GM12878 (cell line): ENCODE measurements around the gene ANKRD62. TPM values are rescaled to one million over a fixed set of nuclear protein-coding genes. Genes with fewer than 3 reads are reported as not detected.

Experiments used
- EGR1 ChIP-seq, 2 experiments: IDR thresholded peaks; 1 replicate in 1 of 2; 2 replicates in 1 of 2; pipeline ENCODE4 v1.6.1; 2011 to 2012; ENCODE audit warnings: low read depth in 2 of 2, low read length in 2 of 2, borderline replicate concordance in 1 of 2, mild to moderate bottlenecking in 1 of 2, moderate library complexity in 1 of 2
- EP300 ChIP-seq, 2 experiments: fragments of 150-350 bp in 1 of 2; IDR thresholded peaks; 2 replicates each; pipeline ENCODE4 v1.6.1; 2011 to 2012; ENCODE audit warnings: low read depth in 2 of 2, low read length in 2 of 2, borderline replicate concordance in 1 of 2, improper control_type of control experiment in 1 of 2, inconsistent platforms in 1 of 2; ENCODE audit not compliant: control insufficient read depth in 1 of 2
- GATAD2B ChIP-seq: fragments of 450-650 bp; conservative IDR thresholded peaks from 2 replicates; pipeline ENCODE4 v1.6.1; 2017; ENCODE audit warnings: low read depth, mild to moderate bottlenecking, moderate library complexity
- IKZF1 ChIP-seq: fragments of 450-650 bp; conservative IDR thresholded peaks from 2 replicates; pipeline ENCODE4 v1.6.1; 2017; ENCODE audit warnings: antibody characterized with exemption, mild to moderate bottlenecking
- MEF2B ChIP-seq: fragments of 450-650 bp; IDR thresholded peaks from 2 replicates; pipeline ENCODE4 v1.6.1; 2018; ENCODE audit warnings: mild to moderate bottlenecking, moderate library complexity; ENCODE audit not compliant: partially characterized antibody, poor library complexity, severe bottlenecking
- NRF1 ChIP-seq: conservative IDR thresholded peaks from 2 replicates; pipeline ENCODE4 v1.6.1; 2011; ENCODE audit warnings: mild to moderate bottlenecking, low read depth, low read length, improper control_type of control experiment
- RUNX3 ChIP-seq: IDR thresholded peaks from 2 replicates; pipeline ENCODE4 v1.6.1; 2012; ENCODE audit warnings: low read length, inconsistent platforms
- WRNIP1 ChIP-seq: IDR thresholded peaks from 2 replicates; pipeline ENCODE4 v1.6.1; 2011; ENCODE audit warnings: low read depth, low read length, improper control_type of control experiment, borderline replicate concordance
- ZNF622 ChIP-seq: fragments of 450-650 bp; IDR thresholded peaks from 2 replicates; pipeline ENCODE4 v1.6.1; 2017; ENCODE audit warnings: mild to moderate bottlenecking, inconsistent platforms
- polyA plus RNA-seq, 11 experiments: library from polyadenylated mRNA; depleted of rRNA in 4 of 11; unstranded in 6 of 11; stranded (reverse) in 5 of 11; fragments of >200 nt; fragmentation: Nextera tagmentation in 4 of 11; fragmentation: Illumina TruSeq in 1 of 11; extraction: Ambion mirVana in 4 of 11; extraction: Trizol in 1 of 11; gene quantifications; 1 replicate in 1 of 11; 2 replicates in 10 of 11; pipeline versions ENCODE4 v1.2.1 to v1.2.3, GENCODE V29; 2011 to 2016; ENCODE audit warnings: inconsistent platforms in 2 of 11, missing spikeins in 2 of 11, low read depth in 1 of 11
- total RNA-seq, 4 experiments: library from RNA; depleted of rRNA in 3 of 4; stranded (reverse); fragments of >200 nt in 3 of 4; fragmentation: Illumina TruSeq in 1 of 4; extraction: Trizol in 1 of 4; gene quantifications; 2 replicates each; pipeline versions ENCODE4 v1.2.1 to v1.2.3, GENCODE V29; 2013 to 2021
- TF ChIP-seq, protein P1 (sequence below): fragments of 450-650 bp; IDR thresholded peaks from 2 replicates; pipeline ENCODE4 v1.6.1; 2017; ENCODE audit warnings: mild to moderate bottlenecking, moderate library complexity
- TF ChIP-seq, protein P2 (sequence below): IDR thresholded peaks from 2 replicates; pipeline ENCODE4 v1.6.1; 2012; ENCODE audit warnings: low read depth, low read length, improper control_type of control experiment
- TF ChIP-seq, protein P3 (sequence below): IDR thresholded peaks from 2 replicates; pipeline ENCODE4 v1.6.1; 2011; ENCODE audit warnings: low read depth, low read length, improper control_type of control experiment, borderline replicate concordance
- TF ChIP-seq, protein P4 (sequence below): fragments of 450-650 bp; formaldehyde crosslinking; IDR thresholded peaks from 2 replicates; pipeline ENCODE4 v1.5.0; 2022; ENCODE audit warnings: mild to moderate bottlenecking, missing genetic modification characterization
- TF ChIP-seq, protein P5 (sequence below): IDR thresholded peaks from 2 replicates; pipeline ENCODE4 v1.6.1; 2012; ENCODE audit warnings: low read length, inconsistent platforms
- TF ChIP-seq, protein P6 (sequence below): fragments of 450-650 bp; IDR thresholded peaks from 2 replicates; pipeline ENCODE4 v1.6.1; 2016; ENCODE audit warnings: mild to moderate bottlenecking

The ANKRD62 gene
- total and polyA plus RNA-seq, 10 of the 15 experiments (the other 5 are each of a cell fraction or from before 2014, with no cell fraction given): not detected

DNA sequence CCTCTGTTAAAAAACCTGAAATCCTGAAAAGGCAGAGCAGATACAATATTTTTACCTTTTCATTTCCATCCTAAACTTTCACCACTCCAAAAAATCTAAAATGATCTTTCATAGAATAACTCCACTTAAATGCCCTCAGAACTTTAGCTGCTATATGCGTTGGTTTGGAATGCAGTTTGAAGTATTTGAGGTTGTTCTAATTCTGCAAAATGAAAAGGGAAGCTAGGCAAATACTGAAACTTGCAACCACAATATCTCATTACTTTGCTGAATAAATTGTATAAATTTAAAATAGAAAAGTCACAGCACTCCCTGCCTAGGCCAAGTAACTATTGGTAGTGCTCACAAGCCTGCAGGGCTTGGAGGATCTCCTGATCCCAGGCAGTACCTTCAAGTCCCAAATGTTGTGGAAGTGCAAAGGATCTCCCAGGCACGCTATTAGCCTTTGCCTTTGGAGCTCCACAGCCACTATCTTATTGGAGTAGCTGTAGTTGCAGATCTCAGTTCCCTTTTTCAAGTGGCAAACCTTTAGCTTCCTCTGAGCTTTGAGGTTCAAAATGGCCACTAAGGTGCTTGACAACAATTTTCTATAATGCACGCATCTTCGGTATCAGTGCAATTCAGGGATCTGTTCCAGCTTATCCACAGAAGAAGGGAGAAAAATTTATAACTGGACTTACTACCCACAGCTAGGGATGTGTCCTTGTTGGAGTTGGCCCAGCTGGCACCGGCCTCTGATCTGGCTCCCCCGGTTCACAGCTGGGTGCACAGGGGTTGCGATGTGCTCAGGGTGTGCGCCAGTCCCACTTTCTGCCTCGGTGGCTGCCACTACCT lies 43.4 kb upstream of the ANKRD62 start (continued):
- TF ChIP-seq WRNIP1 (no peak), ZNF622 (no peak), MEF2B (peak; percentile 70), EP300 (IDR thresholded peaks at IDR 0.05; ENCODE audit: borderline replicate concordance in 1 of 2, control insufficient read depth in 1 of 2, low read depth in 2 of 2, low read length in 2 of 2) (peak in 1 of 2 experiments; percentile 67; a peak in 1 of 4 replicates), RUNX3 (peak; percentile 80), NRF1 (no peak), IKZF1 (peak; percentile 93), EGR1 (IDR thresholded peaks at IDR 0.05; ENCODE audit: borderline replicate concordance in 1 of 2, low read depth in 2 of 2, low read length in 2 of 2) (no peak), GATAD2B (peak; percentile 77)
- TF ChIP-seq, protein P1, sequence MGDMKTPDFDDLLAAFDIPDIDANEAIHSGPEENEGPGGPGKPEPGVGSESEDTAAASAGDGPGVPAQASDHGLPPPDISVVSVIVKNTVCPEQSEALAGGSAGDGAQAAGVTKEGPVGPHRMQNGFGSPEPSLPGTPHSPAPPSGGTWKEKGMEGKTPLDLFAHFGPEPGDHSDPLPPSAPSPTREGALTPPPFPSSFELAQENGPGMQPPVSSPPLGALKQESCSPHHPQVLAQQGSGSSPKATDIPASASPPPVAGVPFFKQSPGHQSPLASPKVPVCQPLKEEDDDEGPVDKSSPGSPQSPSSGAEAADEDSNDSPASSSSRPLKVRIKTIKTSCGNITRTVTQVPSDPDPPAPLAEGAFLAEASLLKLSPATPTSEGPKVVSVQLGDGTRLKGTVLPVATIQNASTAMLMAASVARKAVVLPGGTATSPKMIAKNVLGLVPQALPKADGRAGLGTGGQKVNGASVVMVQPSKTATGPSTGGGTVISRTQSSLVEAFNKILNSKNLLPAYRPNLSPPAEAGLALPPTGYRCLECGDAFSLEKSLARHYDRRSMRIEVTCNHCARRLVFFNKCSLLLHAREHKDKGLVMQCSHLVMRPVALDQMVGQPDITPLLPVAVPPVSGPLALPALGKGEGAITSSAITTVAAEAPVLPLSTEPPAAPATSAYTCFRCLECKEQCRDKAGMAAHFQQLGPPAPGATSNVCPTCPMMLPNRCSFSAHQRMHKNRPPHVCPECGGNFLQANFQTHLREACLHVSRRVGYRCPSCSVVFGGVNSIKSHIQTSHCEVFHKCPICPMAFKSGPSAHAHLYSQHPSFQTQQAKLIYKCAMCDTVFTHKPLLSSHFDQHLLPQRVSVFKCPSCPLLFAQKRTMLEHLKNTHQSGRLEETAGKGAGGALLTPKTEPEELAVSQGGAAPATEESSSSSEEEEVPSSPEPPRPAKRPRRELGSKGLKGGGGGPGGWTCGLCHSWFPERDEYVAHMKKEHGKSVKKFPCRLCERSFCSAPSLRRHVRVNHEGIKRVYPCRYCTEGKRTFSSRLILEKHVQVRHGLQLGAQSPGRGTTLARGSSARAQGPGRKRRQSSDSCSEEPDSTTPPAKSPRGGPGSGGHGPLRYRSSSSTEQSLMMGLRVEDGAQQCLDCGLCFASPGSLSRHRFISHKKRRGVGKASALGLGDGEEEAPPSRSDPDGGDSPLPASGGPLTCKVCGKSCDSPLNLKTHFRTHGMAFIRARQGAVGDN: 0 out of 2 replicates have a peak, but pooled peaks have one; percentile 17
- TF ChIP-seq, protein P2, sequence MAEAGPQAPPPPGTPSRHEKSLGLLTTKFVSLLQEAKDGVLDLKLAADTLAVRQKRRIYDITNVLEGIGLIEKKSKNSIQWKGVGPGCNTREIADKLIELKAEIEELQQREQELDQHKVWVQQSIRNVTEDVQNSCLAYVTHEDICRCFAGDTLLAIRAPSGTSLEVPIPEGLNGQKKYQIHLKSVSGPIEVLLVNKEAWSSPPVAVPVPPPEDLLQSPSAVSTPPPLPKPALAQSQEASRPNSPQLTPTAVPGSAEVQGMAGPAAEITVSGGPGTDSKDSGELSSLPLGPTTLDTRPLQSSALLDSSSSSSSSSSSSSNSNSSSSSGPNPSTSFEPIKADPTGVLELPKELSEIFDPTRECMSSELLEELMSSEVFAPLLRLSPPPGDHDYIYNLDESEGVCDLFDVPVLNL: no peak
- TF ChIP-seq, protein P3, sequence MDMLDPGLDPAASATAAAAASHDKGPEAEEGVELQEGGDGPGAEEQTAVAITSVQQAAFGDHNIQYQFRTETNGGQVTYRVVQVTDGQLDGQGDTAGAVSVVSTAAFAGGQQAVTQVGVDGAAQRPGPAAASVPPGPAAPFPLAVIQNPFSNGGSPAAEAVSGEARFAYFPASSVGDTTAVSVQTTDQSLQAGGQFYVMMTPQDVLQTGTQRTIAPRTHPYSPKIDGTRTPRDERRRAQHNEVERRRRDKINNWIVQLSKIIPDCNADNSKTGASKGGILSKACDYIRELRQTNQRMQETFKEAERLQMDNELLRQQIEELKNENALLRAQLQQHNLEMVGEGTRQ: no peak
- TF ChIP-seq, protein P4, sequence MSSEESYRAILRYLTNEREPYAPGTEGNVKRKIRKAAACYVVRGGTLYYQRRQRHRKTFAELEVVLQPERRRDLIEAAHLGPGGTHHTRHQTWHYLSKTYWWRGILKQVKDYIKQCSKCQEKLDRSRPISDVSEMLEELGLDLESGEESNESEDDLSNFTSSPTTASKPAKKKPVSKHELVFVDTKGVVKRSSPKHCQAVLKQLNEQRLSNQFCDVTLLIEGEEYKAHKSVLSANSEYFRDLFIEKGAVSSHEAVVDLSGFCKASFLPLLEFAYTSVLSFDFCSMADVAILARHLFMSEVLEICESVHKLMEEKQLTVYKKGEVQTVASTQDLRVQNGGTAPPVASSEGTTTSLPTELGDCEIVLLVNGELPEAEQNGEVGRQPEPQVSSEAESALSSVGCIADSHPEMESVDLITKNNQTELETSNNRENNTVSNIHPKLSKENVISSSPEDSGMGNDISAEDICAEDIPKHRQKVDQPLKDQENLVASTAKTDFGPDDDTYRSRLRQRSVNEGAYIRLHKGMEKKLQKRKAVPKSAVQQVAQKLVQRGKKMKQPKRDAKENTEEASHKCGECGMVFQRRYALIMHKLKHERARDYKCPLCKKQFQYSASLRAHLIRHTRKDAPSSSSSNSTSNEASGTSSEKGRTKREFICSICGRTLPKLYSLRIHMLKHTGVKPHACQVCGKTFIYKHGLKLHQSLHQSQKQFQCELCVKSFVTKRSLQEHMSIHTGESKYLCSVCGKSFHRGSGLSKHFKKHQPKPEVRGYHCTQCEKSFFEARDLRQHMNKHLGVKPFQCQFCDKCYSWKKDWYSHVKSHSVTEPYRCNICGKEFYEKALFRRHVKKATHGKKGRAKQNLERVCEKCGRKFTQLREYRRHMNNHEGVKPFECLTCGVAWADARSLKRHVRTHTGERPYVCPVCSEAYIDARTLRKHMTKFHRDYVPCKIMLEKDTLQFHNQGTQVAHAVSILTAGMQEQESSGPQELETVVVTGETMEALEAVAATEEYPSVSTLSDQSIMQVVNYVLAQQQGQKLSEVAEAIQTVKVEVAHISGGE (CRISPR knock-in tag): no peak
- TF ChIP-seq, protein P5, sequence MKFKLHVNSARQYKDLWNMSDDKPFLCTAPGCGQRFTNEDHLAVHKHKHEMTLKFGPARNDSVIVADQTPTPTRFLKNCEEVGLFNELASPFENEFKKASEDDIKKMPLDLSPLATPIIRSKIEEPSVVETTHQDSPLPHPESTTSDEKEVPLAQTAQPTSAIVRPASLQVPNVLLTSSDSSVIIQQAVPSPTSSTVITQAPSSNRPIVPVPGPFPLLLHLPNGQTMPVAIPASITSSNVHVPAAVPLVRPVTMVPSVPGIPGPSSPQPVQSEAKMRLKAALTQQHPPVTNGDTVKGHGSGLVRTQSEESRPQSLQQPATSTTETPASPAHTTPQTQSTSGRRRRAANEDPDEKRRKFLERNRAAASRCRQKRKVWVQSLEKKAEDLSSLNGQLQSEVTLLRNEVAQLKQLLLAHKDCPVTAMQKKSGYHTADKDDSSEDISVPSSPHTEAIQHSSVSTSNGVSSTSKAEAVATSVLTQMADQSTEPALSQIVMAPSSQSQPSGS: peak; percentile 62
- TF ChIP-seq, protein P6, sequence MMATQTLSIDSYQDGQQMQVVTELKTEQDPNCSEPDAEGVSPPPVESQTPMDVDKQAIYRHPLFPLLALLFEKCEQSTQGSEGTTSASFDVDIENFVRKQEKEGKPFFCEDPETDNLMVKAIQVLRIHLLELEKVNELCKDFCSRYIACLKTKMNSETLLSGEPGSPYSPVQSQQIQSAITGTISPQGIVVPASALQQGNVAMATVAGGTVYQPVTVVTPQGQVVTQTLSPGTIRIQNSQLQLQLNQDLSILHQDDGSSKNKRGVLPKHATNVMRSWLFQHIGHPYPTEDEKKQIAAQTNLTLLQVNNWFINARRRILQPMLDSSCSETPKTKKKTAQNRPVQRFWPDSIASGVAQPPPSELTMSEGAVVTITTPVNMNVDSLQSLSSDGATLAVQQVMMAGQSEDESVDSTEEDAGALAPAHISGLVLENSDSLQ: no peak
